Measurements from ENCODE around the gene B4GALNT3.
A peak's percentile ranks its signal among the peaks of the same experiment; 100 is the strongest.

The B4GALNT3 gene

DNA sequence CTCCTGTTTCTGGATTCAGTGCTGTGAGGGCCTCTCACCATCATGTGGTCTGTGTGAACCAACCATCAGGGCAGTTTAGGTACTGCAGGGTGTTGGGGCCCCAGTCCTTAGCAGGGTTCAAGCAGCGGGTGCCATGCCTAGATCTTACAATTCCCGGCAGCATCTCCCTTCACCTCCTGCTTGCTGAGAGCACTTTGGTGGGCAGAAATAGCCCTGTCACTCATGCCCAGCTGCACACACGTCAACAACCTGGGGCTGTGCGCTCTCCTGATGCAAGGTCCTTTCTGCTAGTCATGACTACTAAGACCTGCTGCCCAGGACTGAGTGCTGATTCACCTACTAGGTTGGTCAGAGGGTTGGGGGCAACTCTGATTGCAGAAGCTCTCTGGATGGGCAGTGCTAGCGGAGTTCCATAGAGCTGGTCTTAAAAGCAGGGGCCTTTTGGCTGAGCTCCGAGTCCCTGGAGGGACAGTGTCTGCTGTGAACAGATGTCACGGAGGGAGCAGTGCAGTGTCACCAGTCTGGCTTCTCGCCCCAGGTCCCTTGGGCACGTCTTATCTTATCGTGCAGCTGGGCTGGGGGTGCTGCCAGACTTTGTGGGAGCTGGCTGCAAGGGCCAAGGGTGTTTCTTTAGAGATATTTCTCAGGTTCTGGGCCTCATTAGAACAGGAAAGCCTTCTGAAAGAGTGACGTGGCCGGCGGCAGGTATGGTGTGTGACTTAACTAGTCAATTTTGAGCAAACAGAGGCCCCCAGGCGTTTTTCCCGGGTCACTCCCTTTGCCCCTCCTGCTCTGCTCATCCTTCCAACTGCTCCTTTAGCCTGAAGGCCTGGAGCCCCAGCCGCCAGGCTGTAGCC, 131.7 kb downstream of the B4GALNT3 start:
- DNase-seq (ENCODE audit: low read depth) = no peak
- no peak overlapping the region for H3K4me3 ChIP-seq (replicated peaks; ENCODE audit: low read depth, low read length)
- TF ChIP-seq CTCF (IDR thresholded peaks at IDR 0.05; ENCODE audit: low read length, missing control alignments) = peak; percentile 5

DNA sequence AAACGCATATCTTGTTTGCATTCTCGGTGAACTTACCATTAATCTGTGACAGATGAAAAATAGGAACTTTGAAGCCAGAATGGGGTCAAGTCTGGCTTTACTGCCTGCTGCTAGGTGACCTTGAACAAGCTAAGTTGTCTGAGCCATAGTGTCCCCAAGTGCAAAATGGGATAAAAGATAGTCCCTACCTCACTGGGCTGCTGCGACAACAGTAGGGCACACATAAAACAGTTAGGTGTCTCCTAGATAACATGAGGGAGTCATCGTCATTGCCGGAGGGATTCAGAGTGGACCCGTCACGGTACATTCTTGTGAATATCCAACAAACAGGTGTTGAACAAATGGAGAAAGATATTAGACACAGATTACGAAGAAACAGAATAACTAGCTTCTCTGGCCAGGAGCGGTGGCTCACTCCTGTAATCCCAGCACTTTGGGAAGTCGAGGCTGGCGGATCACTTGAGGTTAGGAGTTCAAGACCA, 132.3 kb downstream of the B4GALNT3 start:
- no peak overlapping the region for H3K4me3 ChIP-seq (replicated peaks; ENCODE audit: low read depth, low read length)
- TF ChIP-seq CTCF (IDR thresholded peaks at IDR 0.05; ENCODE audit: low read length, missing control alignments) = no peak
- no peak for DNase-seq (ENCODE audit: low read depth)

DNA sequence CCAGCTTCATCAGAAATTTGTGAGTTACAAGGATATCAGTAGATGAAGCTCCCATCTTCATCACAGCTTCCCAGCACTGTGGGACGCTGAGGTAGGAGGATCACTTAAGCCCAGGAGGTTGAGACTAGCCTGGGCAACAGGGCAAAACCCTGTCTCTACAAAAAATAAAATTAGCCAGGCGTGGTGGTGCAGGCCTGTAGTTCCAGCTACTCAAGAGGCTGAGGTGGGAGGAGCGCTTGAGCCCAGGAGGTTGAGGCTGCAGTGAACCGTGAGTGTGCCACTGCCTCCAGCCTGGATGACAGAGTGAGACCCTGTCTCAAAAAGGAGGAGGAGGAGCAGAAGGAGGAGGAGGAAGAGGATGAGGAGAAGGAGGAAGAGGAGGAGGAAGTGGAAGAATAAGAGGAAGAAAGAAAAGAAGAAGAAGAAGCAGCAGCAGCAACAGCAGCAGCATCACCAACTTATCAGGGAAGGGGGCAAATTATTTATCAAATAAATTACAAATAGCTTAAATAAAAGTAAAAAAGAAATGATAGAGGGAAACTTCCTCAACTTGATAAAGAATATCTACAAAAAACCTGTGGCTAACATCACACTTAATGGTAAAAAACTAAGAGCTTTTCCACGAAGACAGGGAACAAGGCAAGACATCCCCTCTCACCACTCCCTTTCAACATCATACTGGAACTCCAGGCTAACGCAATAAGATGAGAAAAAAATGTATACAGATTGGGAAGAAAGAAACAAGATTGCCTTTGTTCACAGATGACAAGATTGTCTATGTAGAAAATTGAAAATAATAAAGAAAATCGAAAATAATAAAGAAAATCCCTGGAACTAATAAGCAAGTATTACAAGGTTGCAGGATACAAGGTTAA, 133.9 kb downstream of the B4GALNT3 start:
- DNase-seq (ENCODE audit: low read depth) = no peak
- H3K4me3 ChIP-seq (replicated peaks; ENCODE audit: low read depth, low read length) = no peak overlapping the region
- no peak for TF ChIP-seq CTCF (IDR thresholded peaks at IDR 0.05; ENCODE audit: low read length, missing control alignments)

GRCh38 chr12:597926-598568, 138.3 kb downstream of the B4GALNT3 start:
- no peak for TF ChIP-seq CTCF (IDR thresholded peaks at IDR 0.05; ENCODE audit: low read length, missing control alignments)
- no peak overlapping the region for H3K4me3 ChIP-seq (replicated peaks; ENCODE audit: low read depth, low read length)
- DNase-seq (ENCODE audit: low read depth) = no peak

GRCh38 chr12:599756-600155, 140.0 kb downstream of the B4GALNT3 start:
- no peak for TF ChIP-seq CTCF (IDR thresholded peaks at IDR 0.05; ENCODE audit: low read length, missing control alignments)

GRCh38 chr12:601976-602699, 142.4 kb downstream of the B4GALNT3 start:
- TF ChIP-seq CTCF (IDR thresholded peaks at IDR 0.05; ENCODE audit: low read length, missing control alignments) = no peak
- no peak for DNase-seq (ENCODE audit: low read depth)
- no peak overlapping the region for H3K4me3 ChIP-seq (replicated peaks; ENCODE audit: low read depth, low read length)

More at GRCh38 chr12:599756-600155, 140.0 kb downstream of the B4GALNT3 start:
- no peak overlapping the region for H3K4me3 ChIP-seq (replicated peaks; ENCODE audit: low read depth, low read length)
- DNase-seq (ENCODE audit: low read depth) = no peak

Data from fibroblast of pulmonary artery (primary cell).